ENCODE data around the gene PTPDC1.

PTPDC1 gene

DNA sequence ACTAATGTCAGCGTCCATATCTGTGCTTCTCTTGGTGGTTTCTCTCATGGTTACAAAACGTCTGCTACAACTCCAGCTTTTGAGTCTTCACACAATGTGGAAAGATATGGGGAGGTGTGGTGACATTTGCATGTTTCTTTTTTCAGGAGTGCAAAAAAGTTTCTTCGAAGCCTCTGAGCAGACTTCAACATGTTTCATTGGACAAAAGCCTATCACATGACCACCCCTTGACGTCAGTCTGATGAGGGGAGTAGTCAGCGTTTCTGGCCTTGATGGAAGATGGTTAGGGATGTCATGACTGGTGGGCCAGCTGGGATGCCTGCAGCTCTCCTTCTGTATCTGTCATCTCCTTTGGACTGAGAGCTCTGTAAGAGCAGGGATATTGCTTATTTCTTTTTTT, 61.4 kb downstream of the PTPDC1 start:
- Mint-ChIP-seq H3K36me3 (no peaks in the 10 kb centered on the region), H3K27ac (no peak overlapping the region), H3K4me1 (ENCODE audit: low read depth) (no peaks in the 10 kb centered on the region), H3K9me3 (ENCODE audit: low read depth) (no peaks in the 10 kb centered on the region), H3K27me3 (no peaks in the 10 kb centered on the region), H3K4me3 (no peak overlapping the region)

DNA sequence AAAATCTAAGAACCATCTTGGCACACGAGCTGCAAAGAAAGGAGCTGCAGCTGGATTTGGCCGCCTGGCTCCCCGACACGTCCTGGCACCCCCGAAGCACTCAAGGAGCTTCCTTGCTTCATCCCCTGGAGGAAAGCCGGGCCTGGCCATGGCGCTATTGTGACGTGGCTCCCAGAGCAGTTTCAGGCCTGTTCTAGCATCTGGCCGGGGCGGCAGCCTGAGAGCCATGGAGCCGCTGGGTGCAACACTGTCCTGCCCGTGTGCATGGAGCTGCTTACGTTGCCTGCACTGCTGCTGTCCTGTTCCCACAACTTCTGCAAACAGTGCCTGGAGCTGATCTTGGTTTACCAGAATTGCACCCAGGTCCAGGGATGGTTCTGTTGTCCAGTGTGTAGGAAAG, 63.5 kb downstream of the PTPDC1 start:
- Mint-ChIP-seq H3K4me1 (ENCODE audit: low read depth) (peaks cover under 1% of the 10 kb centered on the region), H3K9me3 (ENCODE audit: low read depth) (no peaks in the 10 kb centered on the region), H3K36me3 (no peaks in the 10 kb centered on the region), H3K27ac (no peak overlapping the region), H3K4me3 (no peak overlapping the region), H3K27me3 (no peaks in the 10 kb centered on the region)

DNA sequence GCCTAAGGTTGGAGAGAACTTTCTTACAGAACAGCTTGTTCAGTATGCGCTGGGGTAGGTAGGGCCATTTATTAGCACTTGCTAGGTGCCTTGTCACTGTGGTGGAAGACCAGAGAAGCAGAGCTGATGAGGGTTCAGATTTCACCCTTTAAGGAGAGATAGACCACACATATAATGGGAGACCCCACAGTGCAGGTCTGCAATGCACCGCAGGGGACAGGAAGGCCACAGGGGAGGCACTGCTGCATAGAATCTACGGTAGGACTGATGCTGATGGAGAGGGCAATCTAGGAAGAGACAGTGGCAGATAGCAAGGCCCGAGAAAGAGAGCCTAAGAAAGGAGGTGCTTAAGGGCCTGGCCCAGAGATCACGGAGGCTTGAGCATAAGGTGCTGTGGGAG, 64.2 kb downstream of the PTPDC1 start:
- Mint-ChIP-seq H3K9me3 (ENCODE audit: low read depth) (no peaks in the 10 kb centered on the region), H3K4me1 (ENCODE audit: low read depth) (peaks cover 6% of the 10 kb centered on the region), H3K27ac (no peak overlapping the region), H3K27me3 (no peaks in the 10 kb centered on the region), H3K36me3 (no peaks in the 10 kb centered on the region), H3K4me3 (no peak overlapping the region)

DNA sequence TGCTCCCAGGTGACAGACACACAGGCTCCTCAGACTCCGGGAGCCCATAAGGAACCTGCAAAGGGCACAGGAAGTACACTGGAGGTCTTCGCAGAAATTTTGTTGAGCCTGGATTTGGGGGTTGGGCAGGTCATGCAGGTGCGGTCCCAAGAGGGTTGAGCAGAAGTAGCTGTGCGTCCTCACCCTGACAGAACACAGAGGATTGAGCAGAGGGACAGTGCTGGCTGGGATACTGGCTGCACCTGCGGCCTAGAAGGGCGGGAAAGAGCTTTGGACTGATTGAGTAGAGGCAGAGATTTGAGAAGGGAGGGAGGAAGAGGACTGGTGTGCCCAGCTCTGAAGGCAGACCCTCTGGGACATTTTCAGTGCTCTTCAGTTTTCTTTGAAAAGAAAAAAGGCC, 65.4 kb downstream of the PTPDC1 start:
- Mint-ChIP-seq H3K4me3 (no peak overlapping the region), H3K36me3 (peaks cover 6% of the 10 kb centered on the region), H3K4me1 (ENCODE audit: low read depth) (peaks cover 18% of the 10 kb centered on the region), H3K9me3 (ENCODE audit: low read depth) (peaks cover 6% of the 10 kb centered on the region), H3K27ac (no peak overlapping the region), H3K27me3 (no peaks in the 10 kb centered on the region)

DNA sequence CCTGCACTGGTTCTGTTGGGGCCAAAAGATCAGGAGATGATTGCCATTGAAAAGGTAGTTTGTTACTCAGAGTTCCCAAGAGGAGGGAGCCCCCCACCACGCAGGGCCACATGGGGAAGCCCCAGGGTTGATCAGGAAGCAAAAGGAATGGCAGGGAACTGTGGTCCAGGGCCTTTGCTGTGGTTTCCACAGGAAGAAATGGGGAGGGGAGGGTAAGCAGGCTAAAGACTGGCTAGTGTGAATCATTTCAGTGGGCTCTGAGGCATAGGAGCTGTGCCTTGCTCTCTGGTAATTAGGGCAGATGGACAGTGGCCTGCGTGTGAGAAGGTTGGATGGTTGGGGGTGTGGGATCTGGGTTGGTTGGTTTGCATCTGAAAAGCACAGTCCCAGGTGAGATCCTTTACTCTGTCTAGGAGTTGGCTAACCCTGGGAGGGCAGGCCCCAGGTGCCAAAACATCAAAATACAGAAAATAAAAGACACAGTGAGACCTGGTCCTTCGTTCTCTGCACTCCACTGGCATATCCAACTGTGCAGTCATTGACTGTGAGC, 66.1 kb downstream of the PTPDC1 start:
- Mint-ChIP-seq H3K27ac (no peak overlapping the region), H3K4me3 (no peak overlapping the region), H3K36me3 (peaks cover 7% of the 10 kb centered on the region), H3K4me1 (ENCODE audit: low read depth) (peaks cover 20% of the 10 kb centered on the region), H3K9me3 (ENCODE audit: low read depth) (peaks cover 7% of the 10 kb centered on the region), H3K27me3 (no peaks in the 10 kb centered on the region)

DNA sequence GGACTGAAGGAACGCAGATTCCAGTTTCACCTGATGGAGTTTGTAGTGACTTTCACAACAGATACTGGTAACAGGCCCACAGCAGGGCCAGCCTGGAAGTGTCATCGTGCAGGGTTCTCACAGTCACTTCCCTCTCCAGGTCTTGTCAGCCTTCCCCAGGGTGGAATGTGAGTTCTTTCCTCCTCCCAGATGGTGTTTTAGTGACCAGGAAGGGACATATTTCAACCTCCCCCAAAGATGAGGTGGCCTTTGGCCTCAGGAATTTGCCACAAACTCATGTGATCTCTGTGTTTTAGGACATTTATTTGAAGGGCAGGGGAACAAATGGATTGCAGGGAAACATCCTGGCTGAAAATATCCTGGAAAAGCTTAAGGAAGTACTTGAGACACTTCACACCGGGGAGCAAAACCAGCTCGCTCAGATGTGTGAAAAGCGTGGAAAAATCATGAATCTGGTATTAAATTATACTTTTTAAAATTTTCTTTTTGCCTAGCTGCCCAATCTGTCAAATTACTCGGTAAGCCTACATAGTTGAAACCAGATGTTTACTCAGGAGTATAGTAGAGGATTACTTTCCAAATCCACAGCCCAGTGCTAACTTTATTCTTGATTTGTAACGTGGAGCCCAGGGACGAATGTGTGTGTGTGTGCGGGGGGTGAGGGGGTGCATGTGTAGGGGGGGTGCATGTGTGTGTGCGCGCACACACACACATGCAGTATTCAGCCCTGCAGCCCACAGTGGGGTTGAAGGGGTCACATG, 66.8 kb downstream of the PTPDC1 start:
- H3K27ac Mint-ChIP-seq = no peak overlapping the region
- peaks cover 7% of the 10 kb centered on the region for H3K9me3 Mint-ChIP-seq (ENCODE audit: low read depth)
- no peak overlapping the region for H3K4me3 Mint-ChIP-seq
- H3K36me3 Mint-ChIP-seq = peaks cover 7% of the 10 kb centered on the region
- H3K27me3 Mint-ChIP-seq = no peaks in the 10 kb centered on the region
- H3K4me1 Mint-ChIP-seq (ENCODE audit: low read depth) = peaks cover 20% of the 10 kb centered on the region

DNA sequence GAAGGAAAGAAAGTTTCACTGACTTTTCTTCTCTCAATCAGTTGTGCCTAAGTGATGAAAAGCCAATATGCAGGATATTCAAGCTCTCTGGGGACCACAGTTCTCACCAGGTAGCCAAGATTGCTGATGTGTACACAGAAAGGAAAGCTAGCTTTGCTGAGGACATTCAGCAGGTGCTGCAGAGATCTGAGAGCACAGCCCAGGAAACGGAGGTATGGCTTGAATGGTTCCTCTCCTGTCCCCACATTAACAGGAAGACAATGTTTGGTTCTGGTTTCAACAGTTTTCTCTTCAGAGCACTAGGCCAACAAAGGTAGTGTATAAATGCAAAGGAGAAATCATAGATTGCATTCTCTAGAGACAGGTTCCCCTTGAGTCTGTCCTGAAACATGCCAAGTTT, 69.6 kb downstream of the PTPDC1 start:
- peak overlapping the region; percentile 12 for H3K4me3 Mint-ChIP-seq
- H3K9me3 Mint-ChIP-seq (ENCODE audit: low read depth) = peaks cover 7% of the 10 kb centered on the region
- H3K27ac Mint-ChIP-seq = peak overlapping the region; percentile 88
- H3K36me3 Mint-ChIP-seq = peaks cover 7% of the 10 kb centered on the region
- H3K27me3 Mint-ChIP-seq = no peaks in the 10 kb centered on the region
- peaks cover 29% of the 10 kb centered on the region for H3K4me1 Mint-ChIP-seq (ENCODE audit: low read depth)

DNA sequence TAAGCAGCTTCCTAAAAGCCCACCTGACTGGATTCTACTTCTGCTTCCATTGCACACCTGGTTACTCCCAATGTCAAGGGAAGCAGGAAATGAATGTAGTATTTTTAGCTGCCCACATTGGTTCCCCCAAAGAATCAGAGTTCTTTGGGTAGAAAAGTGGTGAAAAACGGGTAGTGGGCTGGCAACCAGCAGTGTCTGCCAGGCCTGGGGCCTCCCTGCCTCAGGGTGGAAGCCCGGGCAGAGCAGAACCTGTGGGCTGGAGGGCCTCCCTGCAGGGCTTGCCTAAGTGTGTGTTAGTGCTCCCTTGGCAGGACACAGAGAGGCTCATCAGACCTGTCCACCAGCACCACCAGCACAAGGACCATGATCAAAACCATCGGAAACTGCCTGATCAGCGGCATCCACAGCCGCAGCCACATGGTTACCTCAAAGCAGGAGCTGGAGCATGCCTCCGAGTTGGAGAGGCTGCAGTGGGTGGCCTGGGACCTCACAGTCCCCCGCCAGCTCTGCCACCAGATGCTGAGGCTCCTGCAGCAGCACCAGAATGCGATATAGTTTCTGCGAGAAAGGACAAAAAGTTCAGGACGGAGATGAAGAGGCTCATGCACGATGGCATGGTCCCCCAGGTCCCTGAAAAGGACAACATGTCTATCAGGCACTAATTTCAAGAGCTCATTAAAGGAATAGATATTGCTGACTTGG, 72.2 kb downstream of the PTPDC1 start:
- H3K4me3 Mint-ChIP-seq = no peak overlapping the region
- H3K4me1 Mint-ChIP-seq (ENCODE audit: low read depth) = peaks cover 29% of the 10 kb centered on the region
- H3K36me3 Mint-ChIP-seq = peaks cover 7% of the 10 kb centered on the region
- peaks cover 7% of the 10 kb centered on the region for H3K9me3 Mint-ChIP-seq (ENCODE audit: low read depth)
- no peaks in the 10 kb centered on the region for H3K27me3 Mint-ChIP-seq
- H3K27ac Mint-ChIP-seq = no peak overlapping the region

DNA sequence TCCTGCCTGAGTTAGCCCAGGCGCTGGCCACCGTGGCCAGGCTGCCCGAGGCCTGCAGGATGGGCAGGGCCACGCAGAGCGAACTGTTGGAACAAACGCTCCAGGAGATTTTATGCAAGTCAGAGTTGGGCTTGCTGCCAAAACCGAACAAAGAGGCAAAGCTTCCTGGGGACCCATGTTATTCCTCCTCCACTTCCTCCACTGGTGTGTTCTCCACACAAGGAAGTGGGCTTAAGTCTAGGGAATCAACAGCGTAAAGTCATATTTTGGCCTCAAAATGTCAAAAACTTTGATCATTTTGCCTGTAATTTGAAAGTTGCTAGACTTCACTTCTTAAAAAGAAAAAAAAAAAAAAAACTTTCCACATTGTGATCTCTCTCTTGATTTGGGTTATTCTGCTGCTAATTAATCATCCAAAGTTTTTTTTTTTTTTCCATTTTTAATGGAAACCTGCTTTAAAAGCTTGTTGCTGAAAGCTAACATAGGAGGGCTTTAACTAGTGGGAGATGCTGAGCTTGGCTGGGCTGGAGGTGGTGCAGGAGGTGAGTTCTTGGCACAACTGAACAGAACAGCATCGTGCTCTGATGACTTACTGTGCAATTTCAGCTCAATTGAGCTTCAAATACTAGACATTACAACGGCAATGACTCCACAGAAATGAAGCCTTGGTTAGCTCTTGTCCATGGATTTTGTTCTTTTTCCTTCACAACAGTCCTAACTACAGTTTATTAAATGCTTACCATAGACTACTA, 73.0 kb downstream of the PTPDC1 start:
- no peak overlapping the region for H3K27ac Mint-ChIP-seq
- H3K27me3 Mint-ChIP-seq = no peaks in the 10 kb centered on the region
- peaks cover 7% of the 10 kb centered on the region for H3K9me3 Mint-ChIP-seq (ENCODE audit: low read depth)
- H3K36me3 Mint-ChIP-seq = peaks cover 7% of the 10 kb centered on the region
- H3K4me3 Mint-ChIP-seq = no peak overlapping the region
- peaks cover 30% of the 10 kb centered on the region for H3K4me1 Mint-ChIP-seq (ENCODE audit: low read depth)
